Activated CD8-positive, alpha-beta memory T cell treated with anti-CD3 and anti-CD28 coated beads for 4 hours (primary cell): ENCODE results near the gene RAB2B.
"Not testable (repeated sequence)": the region's sequence is repeated elsewhere in the genome, so short reads cannot be mapped to it uniquely, and the experiment has no call there.

Experiments
- DNase-seq, 2 donors: peaks; one replicate each; pipeline ENCODE4 v3.0.0-alpha.2; 2020; ENCODE audit warnings: low read depth in 2 of 2

RAB2B gene

GRCh38 chr14:21486640-21487087 lies 9.9 kb upstream of the RAB2B start:
- DNase-seq: no peak

DNA sequence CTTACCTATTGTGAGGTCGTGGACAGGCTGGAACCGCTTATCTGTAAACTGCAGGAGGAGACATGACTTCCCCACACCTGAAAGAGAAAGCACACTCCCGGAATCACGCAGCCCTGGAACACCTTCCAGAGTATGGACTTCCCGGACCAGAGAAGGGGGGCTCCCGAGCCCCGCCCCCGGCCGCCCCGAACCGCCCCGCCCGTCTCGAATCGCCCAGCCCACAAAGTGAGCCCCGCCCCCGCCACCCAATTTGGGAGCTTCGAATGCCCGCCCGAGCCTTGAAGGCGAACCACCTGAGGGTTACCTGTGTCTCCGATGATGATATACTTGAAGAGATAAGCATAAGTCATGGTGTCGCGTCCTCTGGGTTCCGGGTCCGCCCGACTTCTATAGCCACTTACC lies 235 bp downstream of the RAB2B start:
- peak; percentile 69 for DNase-seq

- no peak for DNase-seq
These were observed 814 bp downstream of the RAB2B start for GRCh38 chr14:21475767-21476522.

DNA sequence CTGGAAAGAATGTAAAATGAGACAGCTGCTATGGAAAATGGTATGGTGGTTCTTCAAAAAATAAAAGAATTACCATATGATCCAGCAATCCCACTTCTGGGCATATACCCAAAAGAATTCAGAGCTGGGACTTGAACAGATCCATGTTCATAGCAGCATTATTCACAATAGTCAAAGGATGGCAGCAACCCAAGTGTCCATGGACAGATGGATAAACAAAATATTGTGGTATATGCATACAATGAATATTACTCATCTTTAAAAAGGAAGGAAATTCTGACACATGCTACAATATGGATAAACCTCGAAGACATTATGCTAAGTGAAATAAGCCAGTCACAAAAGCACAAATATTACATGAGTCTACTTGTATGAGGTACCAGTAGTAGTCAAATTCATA lies 9.1 kb downstream of the RAB2B start:
- no peak for DNase-seq

DNA sequence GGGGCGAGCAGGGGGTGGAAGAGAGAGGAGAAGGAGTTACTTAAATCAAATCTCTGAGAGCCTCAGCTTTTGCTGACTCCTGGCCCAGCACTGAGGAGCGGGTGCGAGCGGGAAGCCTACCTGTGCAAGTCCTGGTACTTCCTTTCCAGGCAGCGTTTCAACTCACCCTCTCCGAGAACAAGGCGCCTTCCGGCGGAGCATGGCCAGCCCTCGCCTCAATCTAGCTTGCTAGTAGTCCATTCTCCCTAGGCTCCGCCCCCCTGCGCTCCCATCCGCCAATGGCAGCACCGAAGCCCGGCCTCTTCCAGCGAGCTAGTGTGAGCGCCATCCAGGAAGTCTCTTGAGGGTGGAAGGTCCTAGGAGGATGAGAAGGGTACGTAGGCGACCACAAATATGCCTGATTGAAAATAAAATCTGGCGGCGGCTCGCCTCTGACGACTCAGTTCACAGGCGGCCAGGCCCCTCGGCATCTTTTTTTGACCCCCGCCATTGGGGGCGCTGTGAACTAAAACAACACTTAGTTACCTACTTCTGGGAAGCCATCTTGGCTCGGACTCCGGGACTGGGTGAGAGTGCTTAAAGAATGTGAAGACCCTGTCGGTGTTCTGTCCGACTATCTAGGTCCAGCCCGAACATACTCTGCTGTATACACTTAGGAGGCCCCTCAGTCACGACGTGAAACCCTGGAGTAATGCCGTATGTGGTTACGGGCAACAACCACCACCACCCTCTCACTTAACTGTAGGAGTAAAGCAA lies 20.7 kb downstream of the RAB2B start, which contains the start of gene CHD8:
Gene CHD8, minus strand, starts transcription at position 212 of the 756 bp plus-strand sequence. CDS start 24,480 bp downstream, outside the sequence.
- DNase-seq: peak; percentile 95 to 100

GRCh38 chr14:21455592-21455911 lies 21.2 kb downstream of the RAB2B start:
- DNase-seq: no peak

DNA sequence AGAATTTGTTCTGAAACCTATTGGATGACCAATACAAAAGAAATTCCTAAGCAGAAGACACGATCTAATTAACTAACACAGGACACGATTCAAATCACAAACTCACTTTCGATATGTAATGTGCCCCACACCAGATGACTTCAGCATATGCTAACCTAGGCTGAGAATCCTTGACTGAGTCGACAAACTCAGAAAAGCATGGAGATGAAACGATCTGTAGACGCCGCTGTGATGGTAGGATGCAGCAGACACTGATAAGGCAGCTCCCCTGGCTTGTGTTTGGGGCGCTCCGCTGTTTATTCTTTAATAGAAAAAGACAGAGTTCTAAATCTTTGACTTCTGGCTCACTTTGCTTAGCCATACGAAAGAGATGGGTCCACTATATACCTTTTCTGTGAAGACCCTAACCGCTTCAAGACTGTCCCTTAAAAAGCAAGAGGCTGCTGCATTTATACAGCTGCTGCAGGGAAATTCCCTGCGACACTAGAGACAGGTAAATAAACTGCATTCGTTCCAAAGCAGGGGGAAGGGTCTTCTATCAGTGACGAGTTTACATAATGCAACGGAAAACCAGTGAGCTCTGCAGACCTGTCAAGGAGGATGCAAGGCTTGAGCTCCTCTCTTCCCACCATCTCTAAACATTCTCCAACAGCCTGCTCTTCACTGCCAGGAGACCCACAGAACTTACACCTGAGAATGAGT lies 21.8 kb downstream of the RAB2B start:
- DNase-seq: no peak

DNA sequence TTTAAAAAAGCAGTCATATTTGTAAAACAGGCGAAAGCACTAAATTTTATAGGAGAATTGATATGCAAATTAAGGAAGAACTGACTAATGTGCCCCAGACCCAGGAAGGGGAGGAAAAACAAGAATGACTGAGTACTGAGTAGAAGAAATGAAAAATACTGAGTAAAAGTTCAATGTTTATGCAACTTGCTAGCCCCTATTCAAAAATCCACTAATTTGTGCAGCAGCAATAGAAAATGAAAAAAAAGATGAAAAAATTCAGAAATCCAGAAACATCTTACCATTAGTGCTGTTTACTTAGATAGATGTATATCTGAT lies 26.9 kb downstream of the RAB2B start:
- DNase-seq: no peak

GRCh38 chr14:21442657-21443056 lies 34.1 kb downstream of the RAB2B start:
- not testable (repeated sequence) for DNase-seq

- no peak for DNase-seq
These were observed 35.9 kb downstream of the RAB2B start for GRCh38 chr14:21440859-21441258.

DNA sequence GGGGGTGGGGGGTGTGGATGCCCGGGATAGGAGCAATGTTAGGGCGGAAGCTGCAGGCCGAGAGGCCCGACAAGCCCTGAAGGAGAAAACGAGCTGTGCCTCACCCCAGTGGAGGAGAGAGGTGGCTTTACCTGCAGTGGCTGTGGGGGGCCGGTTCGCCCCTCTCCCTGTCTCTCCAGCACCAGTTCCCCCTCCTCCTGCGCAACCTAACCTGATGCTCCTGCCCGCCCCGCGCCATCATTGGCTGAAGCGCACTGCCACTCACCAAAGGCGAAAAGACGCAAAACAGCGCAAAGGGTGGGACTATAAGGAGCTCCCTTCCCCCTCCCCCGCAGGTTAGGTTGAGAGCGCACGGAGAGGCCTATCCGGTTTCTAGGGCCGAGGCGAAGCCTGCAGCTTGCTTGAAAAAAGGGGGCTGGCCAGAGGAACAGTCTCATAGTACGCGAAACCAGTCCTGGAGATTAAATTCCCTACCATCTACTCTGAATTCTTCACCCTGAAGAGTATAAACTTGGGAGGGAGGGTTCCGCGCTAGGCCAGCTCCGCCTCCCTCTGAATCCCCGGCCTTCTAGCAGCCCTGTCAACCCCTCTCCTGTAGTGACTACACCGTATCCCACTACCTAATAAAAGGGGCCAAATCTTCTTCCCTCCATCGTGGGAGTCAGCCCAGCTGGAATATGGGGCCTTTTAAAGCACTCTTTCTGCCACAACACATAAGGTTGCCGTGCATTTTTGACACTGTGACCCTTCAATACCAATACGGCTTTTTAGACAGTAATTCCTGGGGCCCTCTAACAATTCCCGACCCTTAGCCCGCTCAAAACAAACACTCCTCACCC lies 39.5 kb downstream of the RAB2B start:
- DNase-seq: peak; percentile 96 to 98

DNA sequence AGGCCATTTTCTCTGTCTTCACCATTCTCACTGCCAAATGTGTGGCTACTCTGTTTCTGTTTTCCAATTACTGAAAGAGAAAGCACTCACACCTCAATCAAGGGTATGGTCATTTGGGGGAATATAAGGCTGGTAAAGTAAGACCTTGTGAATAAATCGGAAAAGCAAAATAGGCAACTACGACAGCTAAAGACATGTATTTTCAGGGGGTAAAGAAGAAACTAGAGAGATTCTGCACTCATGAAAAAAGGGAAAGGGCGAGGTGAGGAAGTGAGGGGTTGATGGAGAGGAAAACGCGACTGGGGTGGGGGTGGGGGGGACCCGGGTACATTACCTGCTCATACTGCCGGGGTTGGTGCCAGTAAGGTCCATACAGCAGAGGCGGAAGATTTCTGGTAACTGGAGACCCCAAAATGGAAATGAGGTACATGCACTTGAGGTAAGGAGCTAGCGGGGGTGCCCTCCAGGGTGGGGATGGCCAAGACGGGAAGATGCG lies 40.1 kb downstream of the RAB2B start:
- DNase-seq: no peak

DNA sequence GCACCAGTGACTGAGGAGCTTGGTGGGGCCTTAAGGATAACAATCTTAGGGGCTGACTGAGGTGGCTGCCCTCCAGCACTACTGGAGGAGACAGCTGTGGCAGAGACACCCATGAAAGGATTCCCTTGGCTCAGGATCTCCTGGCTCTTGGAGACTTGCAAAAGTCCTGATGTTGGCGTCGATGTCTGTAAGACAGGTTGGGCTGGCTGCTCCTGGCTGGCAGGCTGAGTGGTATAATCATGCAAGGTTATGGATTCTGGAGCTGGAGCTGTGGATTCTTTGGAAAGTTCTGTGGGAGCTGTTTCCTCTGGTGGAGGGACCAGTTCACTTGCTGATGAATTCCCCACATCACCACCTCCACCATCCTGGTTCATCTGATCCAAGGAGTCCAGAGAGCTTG lies 45.6 kb downstream of the RAB2B start:
- DNase-seq: no peak

DNA sequence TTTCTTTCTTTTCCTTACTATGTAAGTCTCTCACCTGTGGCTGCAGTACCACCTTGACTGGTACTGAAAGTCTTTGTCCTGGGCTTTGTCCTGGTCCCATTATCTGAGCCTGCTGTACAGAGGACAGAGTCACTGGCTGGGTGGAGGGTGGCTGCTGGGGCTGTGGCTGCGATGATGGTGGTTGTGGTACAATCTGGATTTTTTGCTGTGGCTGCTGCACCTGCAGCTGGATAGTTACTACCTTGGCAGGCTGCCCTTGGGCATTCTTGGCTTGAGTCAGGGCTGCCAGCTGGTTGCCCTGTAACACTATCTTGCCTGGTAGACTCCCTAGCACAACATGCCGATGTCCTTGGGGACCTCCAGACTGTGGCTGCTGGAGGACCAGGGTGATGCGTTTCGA lies 47.8 kb downstream of the RAB2B start:
- no peak for DNase-seq

- DNase-seq: no peak
These were observed 50.1 kb downstream of the RAB2B start for GRCh38 chr14:21426692-21427091.

GRCh38 chr14:21419528-21419927 lies 57.2 kb downstream of the RAB2B start:
- DNase-seq: no peak

DNA sequence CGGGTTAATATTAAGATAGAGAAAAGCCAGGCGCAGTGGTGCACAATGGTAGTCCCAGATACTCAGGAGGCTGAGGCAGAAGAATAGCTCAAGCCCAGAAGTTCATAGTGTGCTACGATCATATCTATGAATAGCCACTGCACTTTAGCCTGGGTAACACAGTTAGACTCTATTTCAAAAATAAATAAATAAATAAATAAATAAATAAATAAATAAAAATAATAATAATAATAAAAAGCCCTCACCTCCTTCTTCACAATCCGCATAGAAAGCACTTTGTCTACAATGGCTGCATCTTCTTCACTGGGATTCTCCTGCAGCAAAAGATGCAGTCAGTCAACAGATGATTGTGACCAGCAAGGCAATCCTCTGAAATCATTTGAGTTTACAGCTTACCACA lies 61.4 kb downstream of the RAB2B start:
- no peak for DNase-seq

DNA sequence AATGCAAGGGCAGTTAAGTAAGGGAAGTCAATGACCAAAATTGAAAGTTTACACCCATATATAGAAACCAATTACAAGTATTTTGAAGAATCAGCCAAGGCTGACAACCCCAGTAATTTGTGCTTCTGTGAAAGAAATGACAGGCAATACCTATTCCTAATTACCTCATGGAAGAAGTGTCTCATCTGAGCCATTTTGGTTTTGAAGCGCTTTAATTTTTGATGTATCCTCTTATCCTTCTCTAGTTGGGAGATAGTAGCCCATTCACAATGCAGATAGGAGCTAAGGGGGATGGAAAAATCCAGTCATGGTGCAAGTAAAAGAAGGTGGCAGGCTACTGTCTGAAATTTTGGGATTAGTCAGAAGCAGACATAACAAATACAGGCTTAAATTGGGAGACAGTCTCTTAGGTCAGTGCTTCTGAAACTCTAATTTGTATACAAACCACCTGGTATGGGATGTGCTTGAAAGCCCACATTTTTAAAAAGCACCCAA lies 62.6 kb downstream of the RAB2B start:
- DNase-seq: no peak
